NT2/D1 (cell line): ENCODE data around the gene ERN1.

ENCODE experiments used
- YY1 ChIP-seq: IDR thresholded peaks from 2 replicates; pipeline ENCODE4 v1.6.1; 2011; ENCODE audit not compliant: insufficient read length, insufficient read depth
- ZNF274 ChIP-seq: IDR thresholded peaks from 2 replicates; pipeline ENCODE4 v1.6.1; 2011; ENCODE audit warnings: mild to moderate bottlenecking, low read depth, low read length

- TF ChIP-seq YY1 (no peak), ZNF274 (no peak)
Observed at GRCh38 chr17:64016231-64016784, 113.6 kb downstream of the ERN1 start.
